ENCODE data around the gene CCDC183. TPM values are rescaled to one million over a fixed set of nuclear protein-coding genes. Genes with fewer than 3 reads are reported as not detected.

The CCDC183 gene
- total RNA-seq, 1 donor from 2014 or later: 1.2 TPM

- Mint-ChIP-seq H3K4me3 (ENCODE audit: unreplicated experiment) (no peak overlapping the region), H3K27ac (ENCODE audit: unreplicated experiment) (no peak overlapping the region), H3K4me1 (ENCODE audit: unreplicated experiment) (no peaks in the 10 kb centered on the region), H3K36me3 (ENCODE audit: low read depth, unreplicated experiment) (no peaks in the 10 kb centered on the region), H3K9me3 (ENCODE audit: unreplicated experiment) (no peaks in the 10 kb centered on the region), H3K27me3 (ENCODE audit: unreplicated experiment) (peaks cover 2% of the 10 kb centered on the region)
- TF ChIP-seq CTCF (IDR thresholded peaks at IDR 0.05; ENCODE audit: unreplicated experiment): no peak
- DNase-seq (ENCODE audit: low spot score): no peak
These were observed 58.8 kb downstream of the CCDC183 start for GRCh38 chr9:136854842-136855460.

- Mint-ChIP-seq H3K27me3 (ENCODE audit: unreplicated experiment) (peaks cover 6% of the 10 kb centered on the region), H3K4me1 (ENCODE audit: unreplicated experiment) (no peaks in the 10 kb centered on the region), H3K9me3 (ENCODE audit: unreplicated experiment) (no peaks in the 10 kb centered on the region), H3K27ac (ENCODE audit: unreplicated experiment) (no peak overlapping the region), H3K36me3 (ENCODE audit: low read depth, unreplicated experiment) (no peaks in the 10 kb centered on the region), H3K4me3 (ENCODE audit: unreplicated experiment) (no peak overlapping the region)
- TF ChIP-seq CTCF (IDR thresholded peaks at IDR 0.05; ENCODE audit: unreplicated experiment): no peak
- DNase-seq (ENCODE audit: low spot score): peak; percentile 6
These were observed 59.4 kb downstream of the CCDC183 start for GRCh38 chr9:136855461-136856078.

- no peak for TF ChIP-seq CTCF (IDR thresholded peaks at IDR 0.05; ENCODE audit: unreplicated experiment)
- Mint-ChIP-seq H3K9me3 (ENCODE audit: unreplicated experiment) (no peaks in the 10 kb centered on the region), H3K36me3 (ENCODE audit: low read depth, unreplicated experiment) (no peaks in the 10 kb centered on the region), H3K4me3 (ENCODE audit: unreplicated experiment) (no peak overlapping the region), H3K4me1 (ENCODE audit: unreplicated experiment) (no peaks in the 10 kb centered on the region), H3K27me3 (ENCODE audit: unreplicated experiment) (peaks cover 6% of the 10 kb centered on the region), H3K27ac (ENCODE audit: unreplicated experiment) (no peak overlapping the region)
- peak; percentile 9 for DNase-seq (ENCODE audit: low spot score)
These were observed 59.9 kb downstream of the CCDC183 start for GRCh38 chr9:136856079-136856476.

GRCh38 chr9:136856541-136857141, 60.5 kb downstream of the CCDC183 start:
- H3K36me3 Mint-ChIP-seq (ENCODE audit: low read depth, unreplicated experiment): no peaks in the 10 kb centered on the region
- DNase-seq (ENCODE audit: low spot score): no peak
- H3K4me1 Mint-ChIP-seq (ENCODE audit: unreplicated experiment): no peaks in the 10 kb centered on the region
- TF ChIP-seq CTCF (IDR thresholded peaks at IDR 0.05; ENCODE audit: unreplicated experiment): no peak
- H3K27me3 Mint-ChIP-seq (ENCODE audit: unreplicated experiment): peaks cover 6% of the 10 kb centered on the region
- H3K27ac Mint-ChIP-seq (ENCODE audit: unreplicated experiment): no peak overlapping the region
- no peaks in the 10 kb centered on the region for H3K9me3 Mint-ChIP-seq (ENCODE audit: unreplicated experiment)
- H3K4me3 Mint-ChIP-seq (ENCODE audit: unreplicated experiment): no peak overlapping the region

- no peak overlapping the region for H3K27ac Mint-ChIP-seq (ENCODE audit: unreplicated experiment)
- no peak for TF ChIP-seq CTCF (IDR thresholded peaks at IDR 0.05; ENCODE audit: unreplicated experiment)
- H3K4me3 Mint-ChIP-seq (ENCODE audit: unreplicated experiment): no peak overlapping the region
- H3K4me1 Mint-ChIP-seq (ENCODE audit: unreplicated experiment): no peaks in the 10 kb centered on the region
- DNase-seq (ENCODE audit: low spot score): no peak
- H3K27me3 Mint-ChIP-seq (ENCODE audit: unreplicated experiment): peaks cover 4% of the 10 kb centered on the region
- no peaks in the 10 kb centered on the region for H3K9me3 Mint-ChIP-seq (ENCODE audit: unreplicated experiment)
- H3K36me3 Mint-ChIP-seq (ENCODE audit: low read depth, unreplicated experiment): no peaks in the 10 kb centered on the region
These were observed 61.0 kb downstream of the CCDC183 start for GRCh38 chr9:136857166-136857565.

All from endothelial cell (in vitro differentiated cells).